Ishikawa (cell line): ENCODE measurements around the gene OPN1LW.

Experiments
- EP300 ChIP-seq: IDR thresholded peaks from 2 replicates; pipeline ENCODE4 v1.6.1; 2012; ENCODE audit warnings: borderline replicate concordance
- NFIC ChIP-seq: IDR thresholded peaks from 2 replicates; pipeline ENCODE4 v1.6.1; 2012
- YY1 ChIP-seq: IDR thresholded peaks from 2 replicates; pipeline ENCODE4 v1.6.1; 2012; ENCODE audit warnings: low read depth

DNA sequence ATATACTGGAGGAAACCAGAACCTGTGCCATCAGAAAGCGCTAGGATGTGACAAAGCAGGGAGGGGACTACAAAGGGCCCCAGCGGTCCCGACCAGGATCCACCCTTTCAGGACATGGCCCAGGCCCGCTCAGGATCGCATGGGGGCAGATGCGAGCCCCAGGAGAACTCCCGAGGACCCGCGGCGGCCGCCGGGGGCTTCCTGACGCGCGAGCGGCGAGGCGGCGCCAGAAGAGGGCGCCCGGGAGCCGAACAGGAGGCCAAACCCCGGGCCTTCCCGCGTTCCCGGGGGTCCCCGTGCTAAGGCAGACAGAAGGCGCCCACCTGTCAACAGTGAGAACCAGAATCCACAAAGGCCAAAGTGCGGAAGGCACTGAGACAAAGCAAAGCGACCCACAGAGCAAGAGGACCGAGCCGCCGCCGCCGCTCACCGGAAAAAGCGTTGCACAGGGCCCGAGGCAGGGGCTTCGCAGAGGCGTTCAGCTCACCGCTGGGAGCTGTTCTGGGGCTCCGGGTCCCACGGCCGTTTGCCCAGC lies 7.3 kb upstream of the OPN1LW start:
- TF ChIP-seq EP300 (no peak), YY1 (no peak), NFIC (no peak)
